ENCODE data around the gene RND3.

The RND3 gene

GRCh38 chr2:150494234-150494945, 6.9 kb upstream of the RND3 start:
- Histone ChIP-seq H3K36me3 (ENCODE audit: control insufficient read depth, insufficient read depth, low read length) (no peaks in the 10 kb centered on the region), H3K27me3 (ENCODE audit: control insufficient read depth, insufficient read depth, low read length, poor library complexity, severe bottlenecking) (no peaks in the 10 kb centered on the region), H3K4me3 (ENCODE audit: insufficient read depth, low read depth, low read length) (no peak overlapping the region), H3K4me1 (ENCODE audit: control insufficient read depth, insufficient read depth, low read length) (no peaks in the 10 kb centered on the region), H3K27ac (ENCODE audit: insufficient read depth, low read depth, low read length, poor library complexity, severe bottlenecking) (no peak overlapping the region), H3K9me3 (ENCODE audit: control insufficient read depth, low read length) (no peaks in the 10 kb centered on the region)
- 95 to 96% methylated on average over 4 of the region's 4 CpGs for WGBS, 2 experiments

DNA sequence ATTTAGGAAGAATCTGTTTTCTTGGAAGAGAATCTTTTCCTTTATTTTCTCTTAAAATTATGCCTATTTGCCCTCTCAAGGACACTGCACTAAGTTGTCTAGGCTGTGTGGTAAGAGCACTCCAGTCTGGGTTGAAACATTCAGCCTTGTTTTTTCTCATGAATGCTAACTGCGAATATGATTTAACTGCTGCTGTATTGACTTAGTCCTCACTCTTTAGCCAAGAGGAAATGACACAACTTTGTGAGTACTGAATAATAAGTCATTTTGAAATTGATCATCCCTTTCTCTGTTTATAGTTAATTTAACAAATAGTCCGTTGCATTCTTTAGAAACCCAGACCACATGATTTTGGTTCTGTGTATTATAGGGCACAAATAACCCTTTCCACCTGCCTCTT, 4.5 kb upstream of the RND3 start:
- Histone ChIP-seq H3K36me3 (ENCODE audit: control insufficient read depth, insufficient read depth, low read length) (no peaks in the 10 kb centered on the region), H3K4me1 (ENCODE audit: control insufficient read depth, insufficient read depth, low read length) (no peaks in the 10 kb centered on the region), H3K9me3 (ENCODE audit: control insufficient read depth, low read length) (no peaks in the 10 kb centered on the region), H3K4me3 (ENCODE audit: insufficient read depth, low read depth, low read length) (no peak overlapping the region), H3K27me3 (ENCODE audit: control insufficient read depth, insufficient read depth, low read length, poor library complexity, severe bottlenecking) (no peaks in the 10 kb centered on the region), H3K27ac (ENCODE audit: insufficient read depth, low read depth, low read length, poor library complexity, severe bottlenecking) (no peak overlapping the region)
- 86 to 100% methylated on average over 1 to 2 of the region's 2 CpGs for WGBS, 2 experiments

DNA sequence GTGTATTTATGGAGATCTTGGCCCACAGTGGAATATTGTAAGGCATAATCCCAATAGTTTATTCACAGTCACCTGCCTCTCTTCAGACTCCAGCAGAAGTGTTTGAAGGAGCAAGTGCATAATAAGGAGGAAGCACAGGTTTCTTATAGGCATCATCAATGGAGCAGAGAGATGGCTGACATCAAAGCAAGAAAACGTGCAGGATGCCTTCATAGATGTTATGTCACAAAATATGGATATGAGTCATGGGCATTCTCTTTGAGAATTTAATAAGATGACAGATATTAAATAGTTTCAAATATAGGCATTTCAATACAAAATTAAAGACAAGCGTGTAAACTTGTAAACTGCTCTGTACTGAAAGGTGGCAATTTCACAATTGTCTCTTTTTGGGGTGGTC, 4.0 kb upstream of the RND3 start:
- no peaks in the 10 kb centered on the region for H3K9me3 ChIP-seq (ENCODE audit: control insufficient read depth, low read length)
- no peaks in the 10 kb centered on the region for H3K4me1 ChIP-seq (ENCODE audit: control insufficient read depth, insufficient read depth, low read length)
- WGBS, 2 experiments: 85 to 96% methylated on average over 2 of the region's 2 CpGs

DNA sequence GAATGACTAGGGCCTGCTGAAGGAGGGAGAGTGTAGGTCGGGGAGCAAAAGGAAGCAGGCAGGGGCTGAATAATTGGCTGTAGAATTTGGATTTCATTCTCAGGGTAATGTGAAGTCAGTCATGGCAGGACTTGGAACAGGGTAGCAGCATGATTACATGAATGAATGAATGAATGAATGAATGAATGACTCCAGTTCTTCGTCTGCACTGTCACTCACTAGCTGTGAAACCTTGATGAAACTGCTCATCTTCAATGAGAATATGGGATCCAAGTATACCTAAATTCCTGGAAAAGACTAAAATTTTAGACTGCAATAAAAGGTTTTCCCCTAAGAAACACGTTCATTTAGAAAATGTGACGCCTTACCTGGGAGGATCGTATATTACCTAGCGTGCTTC, 3.0 kb upstream of the RND3 start:
- no peaks in the 10 kb centered on the region for H3K9me3 ChIP-seq (ENCODE audit: control insufficient read depth, low read length)
- no peaks in the 10 kb centered on the region for H3K36me3 ChIP-seq (ENCODE audit: control insufficient read depth, insufficient read depth, low read length)
- WGBS, 2 experiments: 91 to 94% methylated on average over 6 of the region's 6 CpGs
- H3K27me3 ChIP-seq (ENCODE audit: control insufficient read depth, insufficient read depth, low read length, poor library complexity, severe bottlenecking): peaks cover 14% of the 10 kb centered on the region
- H3K4me1 ChIP-seq (ENCODE audit: control insufficient read depth, insufficient read depth, low read length): no peaks in the 10 kb centered on the region
- no peak overlapping the region for H3K4me3 ChIP-seq (ENCODE audit: insufficient read depth, low read depth, low read length)
- H3K27ac ChIP-seq (ENCODE audit: insufficient read depth, low read depth, low read length, poor library complexity, severe bottlenecking): no peak overlapping the region

More for the DNA sequence above, 4.0 kb upstream of the RND3 start:
- Histone ChIP-seq H3K4me3 (ENCODE audit: insufficient read depth, low read depth, low read length) (no peak overlapping the region), H3K27me3 (ENCODE audit: control insufficient read depth, insufficient read depth, low read length, poor library complexity, severe bottlenecking) (peaks cover 4% of the 10 kb centered on the region), H3K27ac (ENCODE audit: insufficient read depth, low read depth, low read length, poor library complexity, severe bottlenecking) (no peak overlapping the region), H3K36me3 (ENCODE audit: control insufficient read depth, insufficient read depth, low read length) (no peaks in the 10 kb centered on the region)

DNA sequence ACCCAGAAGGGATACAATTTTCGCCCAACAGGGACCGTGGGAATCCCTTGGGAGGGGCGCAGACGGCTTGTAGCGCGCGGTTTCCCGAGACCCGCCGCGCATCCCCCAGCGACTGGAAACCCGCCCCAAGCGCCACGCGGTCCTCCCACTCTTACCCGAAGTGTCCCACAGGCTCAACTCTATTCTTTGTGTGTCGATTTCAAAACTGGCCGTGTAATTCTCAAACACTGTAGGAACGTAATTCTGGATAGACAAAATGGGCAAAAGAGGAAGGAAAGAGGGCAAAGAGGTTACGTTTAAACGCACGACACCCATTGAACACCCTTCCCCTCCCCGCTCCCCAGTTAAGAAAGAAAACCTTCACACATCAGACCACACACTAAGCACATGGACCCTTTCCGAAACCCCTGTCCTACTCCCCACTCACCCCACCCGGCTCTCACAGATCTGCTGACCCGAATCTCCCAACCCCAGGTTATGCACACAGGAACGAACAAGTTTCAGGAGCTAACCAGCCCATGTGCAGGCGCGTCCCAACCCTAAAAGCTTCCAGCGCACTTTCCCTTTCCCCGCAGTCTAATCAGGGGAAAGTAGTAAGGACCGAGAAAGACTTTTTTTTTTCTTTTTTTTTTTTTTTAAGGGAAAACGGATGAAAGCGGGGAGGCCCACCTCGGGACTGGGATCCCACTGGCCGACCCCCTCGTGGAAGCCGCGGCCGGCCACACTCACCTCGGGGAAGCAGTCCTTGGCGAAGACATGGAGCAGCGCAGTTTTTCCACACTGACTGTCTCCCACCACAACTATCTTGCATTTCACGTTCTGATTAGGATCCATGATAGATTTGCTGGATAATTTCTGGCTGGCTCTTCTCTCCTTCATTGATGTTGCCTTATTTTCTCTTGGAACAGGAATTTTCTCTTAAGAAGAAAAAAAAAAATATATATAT, 655 bp downstream of the RND3 start:
- Histone ChIP-seq H3K9me3 (ENCODE audit: control insufficient read depth, low read length) (no peaks in the 10 kb centered on the region), H3K36me3 (ENCODE audit: control insufficient read depth, insufficient read depth, low read length) (no peaks in the 10 kb centered on the region), H3K27ac (ENCODE audit: insufficient read depth, low read depth, low read length, poor library complexity, severe bottlenecking) (no peak overlapping the region), H3K4me3 (ENCODE audit: insufficient read depth, low read depth, low read length) (peak overlapping the region; percentile 69), H3K27me3 (ENCODE audit: control insufficient read depth, insufficient read depth, low read length, poor library complexity, severe bottlenecking) (peaks cover 16% of the 10 kb centered on the region), H3K4me1 (ENCODE audit: control insufficient read depth, insufficient read depth, low read length) (peaks cover 16% of the 10 kb centered on the region)
- WGBS, 2 experiments: 0% methylated on average over 44 to 45 of the region's 45 CpGs

DNA sequence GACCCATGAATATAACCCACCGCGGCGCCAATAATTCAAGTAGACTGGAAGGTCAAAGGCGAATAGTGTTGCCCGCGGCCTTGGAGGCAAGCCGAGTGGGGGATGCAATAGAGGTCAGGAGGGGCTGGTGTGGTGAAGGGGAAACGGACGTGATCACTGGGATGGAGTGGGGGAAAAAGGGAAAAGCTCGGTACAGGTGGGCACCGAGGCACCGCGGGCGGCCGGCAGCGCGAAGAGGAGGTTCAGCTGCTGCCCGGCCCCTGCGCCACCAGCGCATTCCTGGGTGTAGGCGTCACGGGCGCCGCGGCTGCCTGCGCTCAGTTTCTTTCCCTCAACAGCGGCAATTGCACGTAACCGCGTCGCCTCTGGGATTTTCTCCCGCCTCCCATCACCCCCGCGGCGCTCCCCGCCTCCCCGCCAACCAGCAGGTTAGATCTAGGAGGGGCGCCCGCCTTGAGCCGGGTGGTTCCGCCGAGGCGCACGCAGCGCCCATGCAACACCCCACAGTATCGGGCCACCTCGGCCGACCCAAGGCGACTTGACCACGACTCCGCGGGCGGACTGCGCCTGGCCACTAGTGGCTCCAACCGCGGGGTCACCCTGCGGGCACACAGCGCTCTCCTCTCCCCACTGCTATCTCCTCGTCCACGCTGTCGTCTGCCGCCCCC, 1.5 kb downstream of the RND3 start:
- H3K36me3 ChIP-seq (ENCODE audit: control insufficient read depth, insufficient read depth, low read length): no peaks in the 10 kb centered on the region
- H3K4me1 ChIP-seq (ENCODE audit: control insufficient read depth, insufficient read depth, low read length): peaks cover 17% of the 10 kb centered on the region
- H3K9me3 ChIP-seq (ENCODE audit: control insufficient read depth, low read length): no peaks in the 10 kb centered on the region
- WGBS, 2 experiments: 0% methylated on average over 62 of the region's 62 CpGs
- H3K27me3 ChIP-seq (ENCODE audit: control insufficient read depth, insufficient read depth, low read length, poor library complexity, severe bottlenecking): peaks cover 16% of the 10 kb centered on the region
- no peak overlapping the region for H3K27ac ChIP-seq (ENCODE audit: insufficient read depth, low read depth, low read length, poor library complexity, severe bottlenecking)
- H3K4me3 ChIP-seq (ENCODE audit: insufficient read depth, low read depth, low read length): peak overlapping the region; percentile 69

DNA sequence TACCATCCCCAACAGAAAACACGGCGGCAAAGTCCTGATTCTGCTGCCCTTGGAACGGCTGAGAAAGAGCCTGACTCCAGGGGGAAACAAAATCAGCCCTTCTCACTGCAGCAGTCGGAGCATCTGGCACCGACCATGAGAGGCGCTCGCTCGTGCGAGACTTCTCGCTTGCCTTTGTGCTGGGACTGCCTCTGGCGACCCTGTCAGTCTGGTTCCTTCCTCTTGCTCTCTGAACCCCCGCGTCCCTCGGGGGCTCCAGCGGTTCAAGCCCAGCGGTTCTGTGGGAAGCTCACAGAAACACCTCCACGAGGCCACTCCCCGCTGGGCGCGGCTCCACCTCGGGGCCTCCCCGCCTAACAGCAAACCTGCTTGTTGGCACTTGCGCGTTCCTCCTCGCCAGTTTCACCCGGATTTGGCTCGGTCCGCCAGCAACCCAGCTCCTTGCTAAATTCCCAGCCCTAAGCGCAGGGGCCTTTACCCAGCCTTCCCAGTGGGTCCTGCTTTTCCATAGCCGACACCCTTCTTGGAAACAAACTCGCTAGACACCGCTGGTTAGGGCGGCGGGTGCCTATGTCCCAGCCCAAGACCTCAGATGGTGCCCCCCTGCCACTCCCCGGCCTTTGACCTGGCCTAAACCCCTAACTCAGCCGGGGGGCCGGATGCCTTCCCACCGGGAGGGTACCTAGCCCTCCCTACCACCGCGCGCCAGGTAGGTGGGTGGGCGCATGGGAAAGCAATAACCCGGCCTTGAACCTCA, 2.2 kb downstream of the RND3 start:
- 1% methylated on average over 43 of the region's 43 CpGs for WGBS, 2 experiments
- H3K4me3 ChIP-seq (ENCODE audit: insufficient read depth, low read depth, low read length): peak overlapping the region; percentile 69
- no peaks in the 10 kb centered on the region for H3K9me3 ChIP-seq (ENCODE audit: control insufficient read depth, low read length)
- H3K4me1 ChIP-seq (ENCODE audit: control insufficient read depth, insufficient read depth, low read length): peaks cover 20% of the 10 kb centered on the region
- H3K27ac ChIP-seq (ENCODE audit: insufficient read depth, low read depth, low read length, poor library complexity, severe bottlenecking): no peak overlapping the region
- H3K36me3 ChIP-seq (ENCODE audit: control insufficient read depth, insufficient read depth, low read length): no peaks in the 10 kb centered on the region
- peaks cover 16% of the 10 kb centered on the region for H3K27me3 ChIP-seq (ENCODE audit: control insufficient read depth, insufficient read depth, low read length, poor library complexity, severe bottlenecking)

DNA sequence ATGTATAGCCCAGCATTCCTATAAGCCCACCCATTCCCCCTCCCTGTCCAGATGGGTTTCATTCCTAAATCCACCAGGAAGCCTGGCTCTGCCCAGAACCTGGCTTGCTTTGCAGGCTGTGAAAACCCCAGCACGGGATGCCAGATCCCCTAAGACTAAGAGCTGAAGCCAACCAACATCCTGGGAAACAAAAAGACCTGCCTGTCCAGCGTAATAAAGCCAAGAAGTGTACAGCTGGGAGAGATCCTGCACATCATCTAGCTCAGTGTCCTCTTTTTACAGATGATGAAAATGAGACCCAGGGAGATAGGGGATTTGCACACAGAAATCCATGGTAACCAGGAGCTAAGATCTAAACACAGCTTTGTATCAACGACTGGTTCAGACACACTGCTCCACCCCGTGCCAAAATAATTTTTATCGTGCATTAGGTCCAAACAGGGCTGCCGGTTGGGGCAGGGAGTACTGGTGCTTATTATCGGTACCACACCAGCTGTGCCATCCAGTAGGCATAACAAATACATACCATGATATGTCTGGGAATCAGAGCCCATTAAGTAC, 2.9 kb downstream of the RND3 start:
- H3K4me1 ChIP-seq (ENCODE audit: control insufficient read depth, insufficient read depth, low read length): peaks cover 20% of the 10 kb centered on the region
- peak overlapping the region; percentile 69 for H3K4me3 ChIP-seq (ENCODE audit: insufficient read depth, low read depth, low read length)
- WGBS, 2 experiments: 72 to 73% methylated on average over 7 of the region's 7 CpGs
- H3K9me3 ChIP-seq (ENCODE audit: control insufficient read depth, low read length): no peaks in the 10 kb centered on the region
- H3K27me3 ChIP-seq (ENCODE audit: control insufficient read depth, insufficient read depth, low read length, poor library complexity, severe bottlenecking): peaks cover 16% of the 10 kb centered on the region
- no peaks in the 10 kb centered on the region for H3K36me3 ChIP-seq (ENCODE audit: control insufficient read depth, insufficient read depth, low read length)
- H3K27ac ChIP-seq (ENCODE audit: insufficient read depth, low read depth, low read length, poor library complexity, severe bottlenecking): no peak overlapping the region

DNA sequence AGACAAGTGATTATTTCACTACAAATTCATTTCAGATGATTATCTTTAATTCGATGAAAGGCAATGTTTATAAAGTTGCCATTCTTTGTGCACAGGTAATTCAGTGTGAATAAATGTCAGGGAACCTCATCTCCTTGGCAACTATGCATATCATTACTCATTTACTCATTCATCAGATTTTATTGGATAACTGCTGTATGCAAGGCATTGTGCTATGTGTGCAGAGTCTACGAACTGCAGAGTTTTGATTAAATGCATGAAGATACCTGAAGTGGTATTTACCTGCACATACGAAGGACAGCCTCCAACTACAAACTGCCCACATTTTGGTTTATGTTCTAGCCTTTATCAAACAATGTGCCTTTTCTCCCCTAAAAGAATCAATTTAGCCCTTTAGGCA, 3.5 kb downstream of the RND3 start:
- Histone ChIP-seq H3K27me3 (ENCODE audit: control insufficient read depth, insufficient read depth, low read length, poor library complexity, severe bottlenecking) (peaks cover 16% of the 10 kb centered on the region), H3K9me3 (ENCODE audit: control insufficient read depth, low read length) (no peaks in the 10 kb centered on the region), H3K36me3 (ENCODE audit: control insufficient read depth, insufficient read depth, low read length) (no peaks in the 10 kb centered on the region), H3K27ac (ENCODE audit: insufficient read depth, low read depth, low read length, poor library complexity, severe bottlenecking) (no peak overlapping the region), H3K4me1 (ENCODE audit: control insufficient read depth, insufficient read depth, low read length) (peaks cover 20% of the 10 kb centered on the region), H3K4me3 (ENCODE audit: insufficient read depth, low read depth, low read length) (no peak overlapping the region)
- WGBS, 2 experiments: 90 to 95% methylated on average over 2 of the region's 3 CpGs
